GM12878 (cell line): ENCODE results near the gene AGBL3. TPM values are rescaled to one million over a fixed set of nuclear protein-coding genes. Genes with fewer than 3 reads are reported as not detected.

Source experiments
- BCL11A ChIP-seq: IDR thresholded peaks from 2 replicates; pipeline ENCODE4 v1.6.1; 2011; ENCODE audit warnings: low read depth, low read length
- CEBPB ChIP-seq, 2 experiments: fragments of 150-350 bp in 1 of 2; IDR thresholded peaks; 2 replicates each; pipeline ENCODE4 v1.6.1; 2012 to 2014; ENCODE audit warnings: low read depth in 2 of 2, low read length in 2 of 2, borderline replicate concordance in 1 of 2, inconsistent platforms in 1 of 2
- EZH2 ChIP-seq: IDR thresholded peaks from 2 replicates; pipeline ENCODE4 v1.6.1; 2012; ENCODE audit warnings: low read depth, mild to moderate bottlenecking, control low read depth, inconsistent platforms, low read length, borderline replicate concordance; ENCODE audit not compliant: control insufficient read depth
- HDAC2 ChIP-seq: fragments of 200-600 bp; sonication (generic); IDR thresholded peaks from 2 replicates; pipeline ENCODE4 v1.6.1; 2017
- IRF4 ChIP-seq: IDR thresholded peaks from 2 replicates; pipeline ENCODE4 v1.6.1; 2011; ENCODE audit warnings: low read depth, low read length
- MEF2B ChIP-seq: fragments of 450-650 bp; IDR thresholded peaks from 2 replicates; pipeline ENCODE4 v1.6.1; 2018; ENCODE audit warnings: mild to moderate bottlenecking, moderate library complexity; ENCODE audit not compliant: partially characterized antibody, poor library complexity, severe bottlenecking
- MYC ChIP-seq: IDR thresholded peaks from 2 replicates; pipeline ENCODE4 v1.6.1; 2011; ENCODE audit warnings: mild to moderate bottlenecking, low read length, moderate library complexity, inconsistent platforms; ENCODE audit not compliant: insufficient read depth, insufficient replicate concordance, insufficient read length, severe bottlenecking
- NFIC ChIP-seq: IDR thresholded peaks from 2 replicates; pipeline ENCODE4 v1.6.1; 2012; ENCODE audit warnings: low read depth, mild to moderate bottlenecking, inconsistent platforms, low read length, moderate library complexity
- RAD51 ChIP-seq: fragments of 450-650 bp; IDR thresholded peaks from 2 replicates; pipeline ENCODE4 v1.6.1; 2016; ENCODE audit warnings: moderate library complexity, mild to moderate bottlenecking, inconsistent platforms
- RBBP5 ChIP-seq: fragments of 200-600 bp; sonication (generic); conservative IDR thresholded peaks from 2 replicates; pipeline ENCODE4 v1.6.1; 2016
- SMC3 ChIP-seq: IDR thresholded peaks from 2 replicates; pipeline ENCODE4 v1.6.1; 2011; ENCODE audit warnings: low read length, improper control_type of control experiment, borderline replicate concordance
- SPI1 ChIP-seq: IDR thresholded peaks from 2 replicates; pipeline ENCODE4 v1.6.1; 2011; ENCODE audit warnings: low read depth, mild to moderate bottlenecking, low read length, moderate library complexity, borderline replicate concordance; ENCODE audit not compliant: insufficient read depth
- SREBF1 ChIP-seq: IDR thresholded peaks from 2 replicates; pipeline ENCODE4 v1.6.1; 2012; ENCODE audit warnings: mild to moderate bottlenecking, low read length
- TAF1 ChIP-seq: IDR thresholded peaks from 2 replicates; pipeline ENCODE4 v1.6.1; 2011; ENCODE audit warnings: mild to moderate bottlenecking, low read depth, low read length, borderline replicate concordance
- ZBED1 ChIP-seq: IDR thresholded peaks from 2 replicates; pipeline ENCODE4 v1.6.1; 2016; ENCODE audit warnings: borderline replicate concordance
- ZZZ3 ChIP-seq: IDR thresholded peaks from 2 replicates; pipeline ENCODE4 v1.6.1; 2011; ENCODE audit warnings: low read depth; ENCODE audit not compliant: control insufficient read depth, insufficient read length
- polyA plus RNA-seq, 11 experiments: library from polyadenylated mRNA; depleted of rRNA in 4 of 11; unstranded in 6 of 11; stranded (reverse) in 5 of 11; fragments of >200 nt; fragmentation: Nextera tagmentation in 4 of 11; fragmentation: Illumina TruSeq in 1 of 11; extraction: Ambion mirVana in 4 of 11; extraction: Trizol in 1 of 11; gene quantifications; 1 replicate in 1 of 11; 2 replicates in 10 of 11; pipeline versions ENCODE4 v1.2.1 to v1.2.3, GENCODE V29; 2011 to 2016; ENCODE audit warnings: inconsistent platforms in 2 of 11, missing spikeins in 2 of 11, low read depth in 1 of 11
- total RNA-seq, 4 experiments: library from RNA; depleted of rRNA in 3 of 4; stranded (reverse); fragments of >200 nt in 3 of 4; fragmentation: Illumina TruSeq in 1 of 4; extraction: Trizol in 1 of 4; gene quantifications; 2 replicates each; pipeline versions ENCODE4 v1.2.1 to v1.2.3, GENCODE V29; 2013 to 2021
- TF ChIP-seq, protein P1 (sequence below): fragments of 150-350 bp; IDR thresholded peaks from 2 replicates; pipeline ENCODE4 v1.6.1; 2014; ENCODE audit warnings: mild to moderate bottlenecking, low read depth, low read length
- TF ChIP-seq, protein P2 (sequence below): fragments of 450-650 bp; IDR thresholded peaks from 2 replicates; pipeline ENCODE4 v1.6.1; 2016; ENCODE audit warnings: mild to moderate bottlenecking
- TF ChIP-seq, protein P3 (sequence below): IDR thresholded peaks from 2 replicates; pipeline ENCODE4 v1.6.1; 2011; ENCODE audit warnings: borderline replicate concordance, low read depth, mild to moderate bottlenecking, moderate library complexity, low read length; ENCODE audit not compliant: insufficient read depth, poor library complexity, severe bottlenecking
- TF ChIP-seq, protein P4 (sequence below): fragments of 150-350 bp; IDR thresholded peaks from 2 replicates; pipeline ENCODE4 v1.6.1; 2016; ENCODE audit warnings: low read depth, low read length
- TF ChIP-seq, protein P5 (sequence below): fragments of 450-650 bp; IDR thresholded peaks from 2 replicates; pipeline ENCODE4 v1.6.1; 2017; ENCODE audit warnings: borderline replicate concordance

The AGBL3 gene
- total and polyA plus RNA-seq, 10 of the 15 experiments (the other 5 are each of a cell fraction or from before 2014, with no cell fraction given) = 0.82 to 12.4 (median 3.7) TPM

DNA sequence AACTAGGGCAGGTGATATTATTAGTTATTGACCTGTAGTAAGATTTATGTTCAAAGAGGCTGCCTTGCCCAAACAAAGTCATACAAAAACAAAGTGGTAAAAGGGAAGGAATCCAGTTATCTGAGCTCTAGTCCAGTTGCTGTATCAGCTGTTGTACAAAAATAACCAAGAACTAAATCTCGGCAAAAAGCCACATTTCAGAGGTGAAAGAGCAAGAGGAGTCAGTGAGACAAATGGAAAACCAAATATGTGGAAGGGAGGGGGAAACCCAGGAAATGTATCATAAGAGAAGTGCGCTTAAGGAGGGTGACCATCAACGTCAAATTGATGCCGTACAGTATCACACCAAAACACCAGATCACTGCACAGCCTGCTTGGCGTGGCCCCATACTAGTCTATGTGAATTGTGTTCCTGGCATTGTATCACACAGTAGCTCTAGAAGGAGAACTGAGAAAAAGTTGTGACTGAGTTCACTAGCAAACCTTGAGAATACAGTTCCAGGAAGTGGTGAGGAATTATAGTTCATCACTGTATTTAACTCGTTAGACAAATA is 6.4 kb downstream of the AGBL3 start (continued):
- TF ChIP-seq TAF1 (peak; percentile 48; the same call in 1 of the 2 replicates), SPI1 (peak; percentile 98), HDAC2 (no peak), SREBF1 (no peak), CEBPB (IDR thresholded peaks at IDR 0.05; ENCODE audit: borderline replicate concordance in 1 of 2, low read depth in 2 of 2, low read length in 2 of 2) (no peak), EZH2 (no peak), IRF4 (peak; percentile 94), BCL11A (peak; percentile 80), ZBED1 (0 out of 2 replicates have a peak, but pooled peaks have one; percentile 37), RBBP5 (no peak), ZZZ3 (no peak), SMC3 (no peak), MYC (no peak), NFIC (peak; percentile 78), RAD51 (peak; percentile 53; the same call in 1 of the 2 replicates), MEF2B (peak; percentile 77)
- TF ChIP-seq, protein P1, sequence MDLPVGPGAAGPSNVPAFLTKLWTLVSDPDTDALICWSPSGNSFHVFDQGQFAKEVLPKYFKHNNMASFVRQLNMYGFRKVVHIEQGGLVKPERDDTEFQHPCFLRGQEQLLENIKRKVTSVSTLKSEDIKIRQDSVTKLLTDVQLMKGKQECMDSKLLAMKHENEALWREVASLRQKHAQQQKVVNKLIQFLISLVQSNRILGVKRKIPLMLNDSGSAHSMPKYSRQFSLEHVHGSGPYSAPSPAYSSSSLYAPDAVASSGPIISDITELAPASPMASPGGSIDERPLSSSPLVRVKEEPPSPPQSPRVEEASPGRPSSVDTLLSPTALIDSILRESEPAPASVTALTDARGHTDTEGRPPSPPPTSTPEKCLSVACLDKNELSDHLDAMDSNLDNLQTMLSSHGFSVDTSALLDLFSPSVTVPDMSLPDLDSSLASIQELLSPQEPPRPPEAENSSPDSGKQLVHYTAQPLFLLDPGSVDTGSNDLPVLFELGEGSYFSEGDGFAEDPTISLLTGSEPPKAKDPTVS = no peak
- TF ChIP-seq, protein P2, sequence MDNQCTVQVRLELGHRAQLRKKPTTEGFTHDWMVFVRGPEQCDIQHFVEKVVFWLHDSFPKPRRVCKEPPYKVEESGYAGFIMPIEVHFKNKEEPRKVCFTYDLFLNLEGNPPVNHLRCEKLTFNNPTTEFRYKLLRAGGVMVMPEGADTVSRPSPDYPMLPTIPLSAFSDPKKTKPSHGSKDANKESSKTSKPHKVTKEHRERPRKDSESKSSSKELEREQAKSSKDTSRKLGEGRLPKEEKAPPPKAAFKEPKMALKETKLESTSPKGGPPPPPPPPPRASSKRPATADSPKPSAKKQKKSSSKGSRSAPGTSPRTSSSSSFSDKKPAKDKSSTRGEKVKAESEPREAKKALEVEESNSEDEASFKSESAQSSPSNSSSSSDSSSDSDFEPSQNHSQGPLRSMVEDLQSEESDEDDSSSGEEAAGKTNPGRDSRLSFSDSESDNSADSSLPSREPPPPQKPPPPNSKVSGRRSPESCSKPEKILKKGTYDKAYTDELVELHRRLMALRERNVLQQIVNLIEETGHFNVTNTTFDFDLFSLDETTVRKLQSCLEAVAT = peak; percentile 93
- TF ChIP-seq, protein P3, sequence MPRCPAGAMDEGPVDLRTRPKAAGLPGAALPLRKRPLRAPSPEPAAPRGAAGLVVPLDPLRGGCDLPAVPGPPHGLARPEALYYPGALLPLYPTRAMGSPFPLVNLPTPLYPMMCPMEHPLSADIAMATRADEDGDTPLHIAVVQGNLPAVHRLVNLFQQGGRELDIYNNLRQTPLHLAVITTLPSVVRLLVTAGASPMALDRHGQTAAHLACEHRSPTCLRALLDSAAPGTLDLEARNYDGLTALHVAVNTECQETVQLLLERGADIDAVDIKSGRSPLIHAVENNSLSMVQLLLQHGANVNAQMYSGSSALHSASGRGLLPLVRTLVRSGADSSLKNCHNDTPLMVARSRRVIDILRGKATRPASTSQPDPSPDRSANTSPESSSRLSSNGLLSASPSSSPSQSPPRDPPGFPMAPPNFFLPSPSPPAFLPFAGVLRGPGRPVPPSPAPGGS = peak; percentile 47
- TF ChIP-seq, protein P4, sequence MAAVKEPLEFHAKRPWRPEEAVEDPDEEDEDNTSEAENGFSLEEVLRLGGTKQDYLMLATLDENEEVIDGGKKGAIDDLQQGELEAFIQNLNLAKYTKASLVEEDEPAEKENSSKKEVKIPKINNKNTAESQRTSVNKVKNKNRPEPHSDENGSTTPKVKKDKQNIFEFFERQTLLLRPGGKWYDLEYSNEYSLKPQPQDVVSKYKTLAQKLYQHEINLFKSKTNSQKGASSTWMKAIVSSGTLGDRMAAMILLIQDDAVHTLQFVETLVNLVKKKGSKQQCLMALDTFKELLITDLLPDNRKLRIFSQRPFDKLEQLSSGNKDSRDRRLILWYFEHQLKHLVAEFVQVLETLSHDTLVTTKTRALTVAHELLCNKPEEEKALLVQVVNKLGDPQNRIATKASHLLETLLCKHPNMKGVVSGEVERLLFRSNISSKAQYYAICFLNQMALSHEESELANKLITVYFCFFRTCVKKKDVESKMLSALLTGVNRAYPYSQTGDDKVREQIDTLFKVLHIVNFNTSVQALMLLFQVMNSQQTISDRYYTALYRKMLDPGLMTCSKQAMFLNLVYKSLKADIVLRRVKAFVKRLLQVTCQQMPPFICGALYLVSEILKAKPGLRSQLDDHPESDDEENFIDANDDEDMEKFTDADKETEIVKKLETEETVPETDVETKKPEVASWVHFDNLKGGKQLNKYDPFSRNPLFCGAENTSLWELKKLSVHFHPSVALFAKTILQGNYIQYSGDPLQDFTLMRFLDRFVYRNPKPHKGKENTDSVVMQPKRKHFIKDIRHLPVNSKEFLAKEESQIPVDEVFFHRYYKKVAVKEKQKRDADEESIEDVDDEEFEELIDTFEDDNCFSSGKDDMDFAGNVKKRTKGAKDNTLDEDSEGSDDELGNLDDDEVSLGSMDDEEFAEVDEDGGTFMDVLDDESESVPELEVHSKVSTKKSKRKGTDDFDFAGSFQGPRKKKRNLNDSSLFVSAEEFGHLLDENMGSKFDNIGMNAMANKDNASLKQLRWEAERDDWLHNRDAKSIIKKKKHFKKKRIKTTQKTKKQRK = no peak
- TF ChIP-seq, protein P5, sequence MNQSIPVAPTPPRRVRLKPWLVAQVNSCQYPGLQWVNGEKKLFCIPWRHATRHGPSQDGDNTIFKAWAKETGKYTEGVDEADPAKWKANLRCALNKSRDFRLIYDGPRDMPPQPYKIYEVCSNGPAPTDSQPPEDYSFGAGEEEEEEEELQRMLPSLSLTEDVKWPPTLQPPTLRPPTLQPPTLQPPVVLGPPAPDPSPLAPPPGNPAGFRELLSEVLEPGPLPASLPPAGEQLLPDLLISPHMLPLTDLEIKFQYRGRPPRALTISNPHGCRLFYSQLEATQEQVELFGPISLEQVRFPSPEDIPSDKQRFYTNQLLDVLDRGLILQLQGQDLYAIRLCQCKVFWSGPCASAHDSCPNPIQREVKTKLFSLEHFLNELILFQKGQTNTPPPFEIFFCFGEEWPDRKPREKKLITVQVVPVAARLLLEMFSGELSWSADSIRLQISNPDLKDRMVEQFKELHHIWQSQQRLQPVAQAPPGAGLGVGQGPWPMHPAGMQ = no peak
